Endometrium (tissue), 2 donors: Measurements from ENCODE around the gene PRKAG3.

Source experiments
- FAIRE-seq: peaks from 2 replicates; lab custom pipeline; 2012; peaks lifted over from hg19 to GRCh38; lab: Jason Lieb, UNC
- donor health status: control.
- donor health status: control.

Gene PRKAG3

DNA sequence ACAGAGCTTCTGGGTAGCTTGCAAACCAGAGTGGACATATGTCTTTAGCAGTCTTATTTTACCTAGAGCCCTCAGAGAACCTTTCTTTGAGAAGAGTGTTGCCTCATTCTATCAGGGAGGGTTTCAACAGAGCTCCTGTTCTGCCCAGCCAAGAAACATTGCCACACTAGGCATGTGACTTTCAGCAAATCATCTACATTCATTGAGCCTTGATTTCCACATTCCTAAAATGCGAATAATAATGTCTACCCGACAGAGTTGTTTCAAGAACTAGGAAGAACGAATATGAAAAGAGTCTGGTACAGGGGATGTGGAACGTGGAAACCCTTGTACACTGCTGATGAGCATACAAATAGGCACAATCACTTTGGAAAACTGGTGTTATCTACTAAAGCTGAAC is 7.8 kb upstream of the PRKAG3 start:
- FAIRE-seq = no peak

DNA sequence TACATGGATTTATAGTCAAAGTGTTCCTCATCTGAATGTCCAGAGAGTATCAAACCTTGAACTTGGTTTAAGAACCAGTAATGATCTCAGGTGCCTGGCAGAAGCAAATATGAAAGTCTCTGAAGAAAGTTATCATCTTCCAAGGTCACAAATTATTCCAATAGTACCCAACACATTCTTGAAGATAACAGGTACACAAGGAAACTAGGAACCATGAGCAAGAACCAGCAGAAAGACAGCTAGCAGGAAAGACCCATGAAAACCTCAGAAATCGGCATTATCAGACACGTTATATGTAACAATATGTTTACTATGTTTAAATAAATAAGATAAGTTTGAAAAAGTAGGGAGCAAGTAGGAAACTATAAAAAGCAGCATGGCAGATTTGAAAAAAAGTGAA is 5.9 kb upstream of the PRKAG3 start:
- FAIRE-seq = no peak

DNA sequence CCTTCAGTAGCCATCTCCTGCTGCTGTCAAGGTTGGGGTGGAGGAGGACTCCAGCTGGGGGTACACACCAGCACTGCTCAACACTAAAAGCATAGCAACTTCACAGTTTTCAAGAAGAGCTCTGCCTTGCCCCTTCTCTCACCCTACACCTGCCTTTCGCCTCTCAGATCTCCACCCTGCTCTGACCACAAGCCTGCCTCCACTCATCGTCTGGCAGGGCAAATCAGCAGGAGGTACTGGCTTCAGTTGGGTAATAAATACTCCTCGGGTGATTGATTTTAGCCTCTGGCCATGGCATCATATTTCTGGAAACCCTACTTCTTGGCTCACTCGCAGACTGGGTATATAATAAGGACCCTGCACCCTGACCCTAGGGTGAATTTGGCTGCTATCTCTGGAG is 3.1 kb upstream of the PRKAG3 start:
- FAIRE-seq = no peak

DNA sequence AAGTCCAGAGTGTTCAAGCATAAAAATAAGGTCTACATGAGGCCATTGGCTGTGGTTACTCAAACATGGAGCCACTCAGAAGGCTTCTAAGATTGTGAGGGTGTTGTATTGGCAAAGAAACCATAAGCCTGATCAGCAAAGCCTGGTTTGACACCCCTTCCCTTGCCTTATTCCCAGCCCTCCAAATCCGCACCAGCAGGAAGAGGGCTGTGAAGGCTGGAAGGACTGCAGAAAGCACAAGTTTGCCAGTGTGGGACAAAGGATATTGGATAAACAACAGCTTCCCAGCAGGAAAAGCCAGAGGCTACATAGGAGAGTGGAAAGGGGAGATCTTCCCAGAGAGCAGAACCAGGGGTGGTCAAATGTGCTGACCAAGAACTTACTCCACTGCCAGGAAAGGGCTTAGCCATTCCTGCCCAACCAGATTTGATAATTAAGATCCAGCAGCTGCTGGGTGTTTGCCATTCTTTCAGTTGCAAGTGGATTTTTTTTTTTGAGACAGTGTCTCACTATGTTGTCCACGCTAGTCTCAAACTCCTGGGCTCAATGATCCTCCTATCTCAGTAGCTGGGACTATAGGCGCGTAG is 1.5 kb upstream of the PRKAG3 start:
- no peak for FAIRE-seq

DNA sequence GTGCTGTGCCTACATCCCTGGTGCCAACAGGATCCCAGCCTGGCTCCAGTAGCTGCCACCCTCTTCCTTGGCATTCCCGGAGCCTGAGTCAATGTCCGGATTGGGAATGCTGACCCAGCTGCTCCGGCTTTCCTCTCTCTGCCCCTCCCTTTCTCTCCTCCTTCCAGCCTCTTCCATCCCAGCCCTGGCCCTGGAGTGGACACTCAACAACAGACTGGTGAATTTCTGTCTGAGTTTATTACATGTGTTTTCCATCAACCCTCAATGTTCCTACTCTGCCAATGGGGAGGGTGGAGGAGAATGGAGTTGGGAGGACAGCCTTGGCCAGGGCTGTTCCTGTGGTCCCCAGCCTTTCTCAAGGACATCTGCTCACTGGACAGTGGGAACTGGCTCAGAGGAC is 917 bp upstream of the PRKAG3 start:
- FAIRE-seq = no peak

DNA sequence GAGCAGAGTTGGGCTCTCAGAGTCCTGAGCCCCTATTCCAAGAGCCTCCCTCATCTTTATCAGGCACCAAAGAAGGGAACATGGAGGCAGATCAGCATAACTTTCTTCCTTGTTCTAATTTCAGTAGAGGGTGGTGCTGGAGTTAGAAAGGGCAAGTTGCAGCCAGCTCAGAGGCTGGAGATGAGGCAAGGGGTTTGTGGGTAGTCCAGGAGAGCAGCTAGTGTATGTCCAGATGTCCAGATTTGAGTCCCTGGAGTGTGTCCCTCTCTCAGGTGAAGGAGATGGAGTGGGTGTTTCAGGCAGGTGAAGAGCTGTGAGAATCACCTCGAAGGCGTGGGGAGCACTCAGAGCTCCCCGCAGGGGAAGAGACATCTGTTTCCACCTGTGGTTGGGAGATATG is 478 bp upstream of the PRKAG3 start:
- FAIRE-seq = no peak

DNA sequence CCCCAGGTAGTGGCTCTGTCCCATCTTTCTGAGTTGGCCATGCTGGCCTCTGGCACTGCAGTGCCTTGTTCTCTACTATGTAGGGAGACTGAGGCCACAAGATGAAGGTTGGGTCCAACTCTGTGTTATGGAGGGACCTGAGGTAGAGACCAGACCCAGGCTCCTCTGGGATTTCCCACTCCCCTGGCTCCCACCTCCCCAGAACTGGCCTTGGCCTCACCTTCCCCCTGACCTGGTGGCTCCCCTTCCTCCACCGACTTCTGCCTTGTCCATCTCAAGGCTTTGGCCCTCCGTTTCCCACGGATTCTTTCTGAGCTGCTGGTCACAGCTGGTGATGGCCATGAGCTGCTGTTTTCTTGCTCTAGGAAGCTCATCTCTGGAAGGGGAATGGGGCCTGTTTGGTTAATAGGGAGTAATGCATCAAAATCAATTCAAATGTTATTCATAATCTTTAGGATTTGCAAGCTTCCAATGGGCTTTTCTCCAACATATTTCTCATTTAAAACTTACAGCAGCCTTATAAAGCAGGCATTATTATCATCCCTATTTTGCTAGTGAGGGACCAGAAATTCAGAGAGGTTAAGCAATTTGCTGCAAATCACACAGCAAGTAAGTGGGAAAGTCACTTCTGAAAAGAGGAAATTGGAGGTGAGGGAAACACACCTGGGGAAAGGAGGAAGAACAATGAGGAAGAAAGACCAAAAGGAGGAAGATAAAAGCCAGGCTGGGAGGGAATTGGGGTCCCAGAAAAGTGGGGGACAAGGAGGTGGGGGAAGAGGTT is 887 bp downstream of the PRKAG3 start:
- FAIRE-seq = no peak

DNA sequence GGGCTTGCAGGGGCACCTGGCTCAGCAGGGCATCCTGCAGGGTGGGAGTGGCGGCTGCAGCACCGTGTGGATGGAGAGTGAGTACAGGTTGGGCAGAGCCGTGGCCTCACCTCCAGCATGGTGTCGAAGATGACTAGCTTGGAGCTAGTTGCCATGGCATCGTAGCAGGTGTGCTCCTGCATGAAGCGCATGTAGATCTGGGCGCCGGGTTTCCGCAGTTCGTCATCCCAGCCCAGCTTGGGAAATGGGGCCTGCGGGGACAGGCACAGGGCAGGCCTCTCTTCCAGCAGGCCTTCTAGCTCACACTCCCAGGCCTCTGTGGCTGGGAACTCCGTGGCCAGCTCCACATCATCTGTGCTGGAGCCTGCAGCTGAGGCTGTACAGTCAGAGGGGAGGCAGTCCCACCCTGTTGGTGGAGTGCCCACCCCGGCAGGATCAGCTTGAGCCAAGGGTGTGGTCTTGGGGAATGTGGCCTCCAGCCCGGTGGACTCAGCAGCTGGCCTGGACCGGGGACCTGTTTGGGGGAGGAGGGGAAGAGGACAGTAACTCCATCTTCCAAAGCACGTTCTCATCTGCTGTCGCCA is 1.6 kb downstream of the PRKAG3 start:
- no peak for FAIRE-seq

DNA sequence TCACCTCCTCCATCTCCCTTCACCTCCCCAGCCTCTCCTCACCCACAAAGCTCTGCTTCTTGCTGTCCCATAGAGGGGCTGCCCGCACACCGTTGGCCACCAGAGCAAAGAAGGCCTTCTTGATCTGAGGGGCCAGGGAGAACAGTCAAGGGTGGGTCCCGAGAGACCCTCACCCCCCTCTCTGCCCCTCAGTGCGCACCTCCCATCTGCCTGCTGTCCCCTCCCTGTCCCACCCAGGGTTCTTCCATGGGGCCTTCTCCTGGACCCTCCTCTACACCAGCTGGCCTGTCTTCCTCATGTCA is 3.2 kb downstream of the PRKAG3 start:
- FAIRE-seq = no peak

DNA sequence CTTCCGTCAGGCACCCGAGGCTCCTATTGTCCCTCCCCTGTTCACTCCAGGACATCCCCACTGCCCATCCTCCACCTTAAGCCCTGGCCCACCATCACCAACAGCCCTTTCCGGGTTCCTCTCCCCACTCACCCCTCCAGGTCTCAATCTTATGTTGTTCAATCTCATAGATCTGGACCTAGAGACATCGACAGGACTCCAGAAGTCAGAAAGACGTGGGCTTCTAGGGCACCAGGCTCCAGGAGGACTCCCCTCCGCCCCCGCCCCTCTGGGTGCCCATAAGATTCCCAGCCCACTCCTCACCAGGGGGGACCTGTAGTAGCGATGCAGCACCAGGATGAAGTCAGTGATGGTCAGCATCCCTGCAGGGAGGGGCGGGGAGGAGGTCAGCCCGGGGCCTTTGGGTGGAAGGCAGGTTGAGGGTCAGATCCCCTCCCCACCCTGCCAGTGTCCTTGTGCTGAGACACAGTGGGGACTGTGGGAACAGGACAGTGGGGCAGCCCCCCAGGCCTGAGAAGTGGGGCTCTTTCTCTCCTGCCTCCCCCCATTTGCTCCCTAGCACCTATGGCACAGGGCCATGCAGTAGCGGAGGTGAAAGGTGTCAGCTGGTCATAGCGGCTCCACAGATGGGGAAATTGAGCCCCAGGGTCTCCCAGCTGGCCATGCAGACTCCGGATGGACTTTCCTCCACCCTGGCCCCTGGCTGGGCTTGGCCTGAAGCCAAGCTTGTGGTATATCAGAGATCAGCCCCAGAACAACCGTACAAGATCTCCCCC is 3.7 kb downstream of the PRKAG3 start:
- no peak for FAIRE-seq

DNA sequence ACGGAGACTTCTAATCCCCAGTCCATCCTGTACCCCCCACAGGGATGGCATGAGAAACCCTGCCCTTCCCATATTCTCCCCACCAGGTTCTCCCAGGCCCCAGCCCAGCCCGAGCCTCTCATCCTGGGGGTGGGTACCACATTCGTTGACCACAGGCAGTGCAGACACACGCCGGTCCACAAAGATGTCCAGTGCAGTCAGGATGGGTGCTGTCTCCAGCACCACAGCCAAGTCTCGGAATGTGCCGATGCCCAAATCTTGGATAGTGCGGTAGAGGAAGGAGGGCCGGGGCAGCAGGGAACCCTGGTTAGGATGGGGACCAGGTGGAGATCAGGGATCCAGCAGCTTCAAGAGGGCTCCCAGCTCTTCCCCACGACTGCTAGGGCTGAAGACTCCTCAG is 4.8 kb downstream of the PRKAG3 start:
- FAIRE-seq = no peak

DNA sequence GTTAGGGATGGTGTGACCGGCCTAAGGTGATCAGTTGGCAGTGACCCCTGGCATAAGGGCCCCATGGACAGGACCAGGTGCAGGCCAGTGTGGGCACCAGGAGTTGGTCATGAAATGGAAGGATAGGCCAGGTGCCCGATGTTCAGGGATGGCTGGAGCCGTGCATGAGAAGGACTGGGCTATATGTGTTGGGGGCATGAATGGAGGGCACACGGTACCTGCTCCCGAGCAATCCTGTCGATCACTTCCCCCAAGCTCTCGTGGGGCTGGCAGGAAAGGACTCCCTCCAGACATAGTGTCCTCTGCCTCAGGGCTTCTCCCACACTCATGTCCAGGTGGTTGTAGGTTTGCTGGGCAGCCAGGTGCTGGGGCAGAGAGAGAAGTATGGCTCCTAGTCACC is 7.6 kb downstream of the PRKAG3 start:
- no peak for FAIRE-seq

DNA sequence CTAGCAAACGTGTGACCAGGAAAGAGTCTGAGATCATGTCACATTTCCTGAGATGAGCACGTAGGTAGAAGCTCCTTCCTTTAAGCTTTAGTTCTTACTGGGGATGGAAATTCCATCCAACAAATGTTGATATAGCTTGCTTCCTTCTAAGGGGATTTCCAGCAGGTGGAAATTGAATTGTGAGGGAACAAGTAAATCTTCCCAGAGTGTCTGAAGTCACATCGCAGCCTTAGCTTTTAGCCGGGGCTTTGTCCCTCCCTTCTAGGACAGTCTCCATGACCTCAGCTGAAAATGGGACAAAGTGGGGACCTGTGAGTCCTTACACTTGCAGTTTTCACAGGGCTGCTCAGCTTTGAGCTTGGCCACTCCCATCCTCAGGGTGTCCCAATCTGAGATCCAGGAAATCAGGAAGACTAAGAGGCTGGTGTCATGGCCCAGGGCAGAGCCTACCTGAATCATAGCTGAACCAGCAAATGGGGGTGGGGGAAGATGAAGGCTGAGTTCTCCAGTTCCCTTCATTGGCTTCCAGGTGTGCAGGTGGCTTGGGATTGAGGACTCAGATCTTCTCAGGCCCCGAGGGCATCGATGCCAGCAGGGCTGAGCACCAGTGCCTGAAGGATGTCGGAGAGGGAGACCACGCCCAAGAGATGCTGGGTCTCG is 8.3 kb downstream of the PRKAG3 start:
- no peak for FAIRE-seq

DNA sequence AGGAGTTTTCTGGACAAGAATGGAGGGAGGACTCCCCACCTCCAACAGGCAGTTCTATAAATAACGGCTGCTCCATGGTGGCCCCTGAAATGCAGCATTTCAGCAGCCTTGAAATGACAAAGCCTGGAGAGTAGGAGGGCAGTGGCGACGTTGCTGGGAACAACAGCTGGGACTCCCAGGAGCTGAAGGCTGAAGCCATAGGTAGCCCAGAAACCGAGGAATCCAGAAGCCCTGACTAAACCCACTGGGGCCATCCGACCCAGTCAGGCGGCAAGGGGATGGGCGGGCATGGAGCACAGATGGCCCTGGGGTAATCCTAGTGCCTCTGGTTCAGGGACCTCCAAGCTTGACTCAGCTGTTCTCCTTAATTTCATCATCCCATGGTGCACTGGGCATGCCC is 9.0 kb downstream of the PRKAG3 start:
- FAIRE-seq = no peak

DNA sequence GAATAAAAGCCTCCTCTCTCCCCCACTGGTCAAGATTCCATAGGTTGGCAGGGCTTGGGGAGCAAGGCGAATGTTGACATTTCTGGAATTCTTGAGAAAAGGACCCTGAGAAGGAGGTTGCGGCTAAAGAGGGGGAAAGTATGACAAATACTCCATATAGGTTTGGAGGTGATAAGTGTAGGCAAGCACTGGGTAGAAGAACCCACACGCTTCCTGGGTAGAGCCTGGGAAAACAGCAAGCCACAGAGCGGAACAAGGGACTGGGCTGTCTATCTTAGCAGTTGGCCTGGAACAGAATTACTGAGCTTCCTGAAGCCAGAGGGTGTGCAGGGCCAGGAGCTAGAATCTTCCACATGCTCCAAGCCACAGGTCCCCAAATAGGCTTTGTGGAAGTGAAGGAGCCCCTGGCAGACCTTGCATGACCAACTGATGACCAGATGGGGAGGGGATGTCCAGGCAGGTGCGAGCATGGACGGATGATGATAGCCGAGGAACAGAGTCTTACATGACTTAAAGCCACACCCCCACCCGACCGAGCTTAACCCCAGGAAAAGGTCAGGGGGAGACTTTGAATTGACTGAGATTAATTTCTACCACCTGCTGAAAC is 9.9 kb downstream of the PRKAG3 start:
- no peak for FAIRE-seq

DNA sequence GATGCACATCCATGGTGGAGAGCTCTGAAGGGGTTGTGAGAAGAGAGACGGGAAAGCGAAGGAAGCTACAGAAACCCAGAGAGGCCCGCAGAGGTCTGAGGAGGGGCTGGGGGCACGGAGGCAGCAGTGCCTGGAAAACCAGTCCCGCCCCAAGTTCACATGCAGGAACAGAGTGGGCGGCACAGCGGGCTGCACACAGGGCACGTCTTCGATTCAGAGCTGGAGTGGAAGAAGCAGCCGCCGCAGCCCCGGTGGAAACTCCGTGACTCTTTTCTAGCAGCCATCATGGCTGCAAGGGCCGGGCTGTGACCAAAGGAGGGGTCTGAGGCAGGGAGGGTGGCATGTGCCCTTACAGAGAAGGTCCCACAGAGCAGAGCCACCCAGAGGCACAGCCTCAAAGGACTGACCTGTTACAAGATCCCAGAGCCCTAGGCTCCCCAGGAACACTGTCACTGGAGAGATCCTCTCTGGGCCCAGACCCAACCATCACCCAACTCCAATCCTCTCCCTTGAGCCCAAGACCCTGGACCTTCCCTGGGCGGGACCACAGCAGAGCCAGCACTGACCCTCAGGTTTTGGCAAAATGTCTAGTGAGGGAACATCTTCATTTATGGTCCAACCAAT is 10.7 kb downstream of the PRKAG3 start:
- FAIRE-seq = no peak

DNA sequence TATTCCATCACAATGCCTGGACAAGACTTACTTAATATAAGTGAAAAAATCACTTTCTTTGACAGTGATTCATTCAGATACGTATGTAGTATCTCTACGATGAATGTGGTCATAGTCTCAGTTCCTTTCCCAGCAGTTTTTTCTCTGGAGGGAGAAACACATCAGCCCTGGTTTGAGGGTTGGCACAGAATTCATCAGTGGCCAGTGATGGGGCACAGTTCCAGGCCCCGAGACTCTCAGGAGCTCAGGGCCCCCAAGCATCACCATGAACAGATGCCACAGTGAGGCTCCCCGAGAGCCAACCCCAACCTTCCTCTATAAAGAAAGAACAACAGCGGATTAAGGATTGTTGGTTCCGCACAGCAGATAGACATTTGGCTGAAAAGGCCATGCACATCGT is 12.5 kb downstream of the PRKAG3 start:
- FAIRE-seq = no peak

DNA sequence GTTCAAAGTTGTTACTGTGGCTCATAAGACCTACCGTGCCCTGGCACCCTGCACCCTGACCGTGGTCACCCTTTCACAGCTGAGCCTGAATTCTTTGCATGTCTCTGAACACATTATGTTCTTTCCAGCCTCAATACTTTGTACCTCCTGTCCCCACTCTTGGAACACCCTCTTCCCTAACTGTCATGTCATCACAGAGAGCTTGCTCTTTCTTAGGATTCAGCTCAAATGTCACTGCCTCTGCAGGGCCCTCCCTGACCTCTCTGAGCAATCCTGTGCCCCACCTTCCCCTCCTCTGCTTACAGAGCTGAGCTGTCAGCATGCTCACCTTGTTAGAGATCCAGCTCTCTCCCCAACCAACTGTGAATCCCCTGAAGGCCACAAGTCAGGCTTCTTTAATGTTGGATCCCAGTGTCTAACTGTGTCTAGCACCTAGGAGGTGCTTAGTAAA is 15.0 kb downstream of the PRKAG3 start:
- no peak for FAIRE-seq

DNA sequence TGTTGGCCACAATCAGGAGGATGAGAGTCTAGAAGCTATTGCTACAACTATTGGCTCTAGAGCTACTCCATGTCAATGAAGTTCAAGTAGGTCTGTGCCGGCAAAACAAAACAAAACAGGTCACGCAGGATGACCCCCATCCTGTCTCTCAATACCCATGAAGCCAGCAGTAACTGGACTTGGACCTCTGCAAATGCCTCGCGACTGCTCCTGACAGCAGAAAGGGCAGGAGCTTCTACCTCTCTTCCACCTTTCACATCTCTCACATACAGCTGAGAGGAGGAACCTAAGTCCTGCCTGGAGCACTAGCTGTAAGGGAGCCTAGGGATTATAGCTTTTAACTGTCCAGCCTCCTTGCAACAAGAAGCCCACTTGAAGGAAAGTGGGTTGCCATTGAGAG is 16.0 kb downstream of the PRKAG3 start:
- no peak for FAIRE-seq

DNA sequence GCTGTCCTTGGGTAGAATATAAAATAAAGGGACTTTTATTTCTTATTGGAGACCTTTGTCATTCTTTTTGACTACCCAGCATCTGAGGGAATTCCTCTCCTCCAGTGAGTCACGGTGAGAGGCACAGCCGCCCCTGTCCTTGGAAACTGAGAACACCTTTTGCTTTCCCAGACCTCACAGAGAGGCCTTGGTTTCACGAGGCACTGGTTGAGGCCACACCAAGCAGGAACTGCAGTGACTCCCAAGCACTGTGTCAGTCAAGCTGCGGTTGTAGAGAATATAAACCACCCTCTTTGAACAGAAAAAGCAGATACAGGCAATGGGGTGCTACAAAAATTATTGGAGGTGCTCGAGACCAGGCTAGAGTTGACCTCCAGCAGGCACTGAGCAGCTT is 16.4 kb downstream of the PRKAG3 start:
- FAIRE-seq = no peak

DNA sequence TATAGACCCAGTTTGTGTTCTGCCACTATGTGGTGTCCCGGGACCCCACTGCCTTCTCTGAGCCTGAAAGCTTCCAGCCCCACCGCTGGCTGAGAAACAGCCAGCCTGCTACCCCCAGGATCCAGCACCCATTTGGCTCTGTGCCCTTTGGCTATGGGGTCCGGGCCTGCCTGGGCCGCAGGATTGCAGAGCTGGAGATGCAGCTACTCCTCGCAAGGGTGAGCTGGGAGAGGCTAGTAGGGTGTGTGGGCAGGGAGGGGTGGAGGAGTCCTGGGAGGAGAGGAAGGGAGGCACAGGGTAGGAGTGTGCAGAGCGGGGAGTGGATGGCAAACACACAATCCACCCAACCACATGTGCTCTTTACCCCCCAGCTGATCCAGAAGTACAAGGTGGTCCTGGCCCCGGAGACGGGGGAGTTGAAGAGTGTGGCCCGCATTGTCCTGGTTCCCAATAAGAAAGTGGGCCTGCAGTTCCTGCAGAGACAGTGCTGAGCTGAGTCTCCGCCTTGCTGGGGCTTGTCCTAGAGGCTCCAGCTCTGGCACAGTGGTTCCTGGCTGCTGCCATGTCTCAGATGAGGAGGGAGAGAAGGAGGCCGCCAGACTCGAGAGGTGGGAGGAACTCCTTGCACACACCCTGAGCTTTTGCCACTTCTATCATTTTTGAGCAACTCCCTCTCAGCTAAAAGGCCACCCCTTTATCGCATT is 16.9 kb downstream of the PRKAG3 start:
- no peak for FAIRE-seq
